ENCODE data around the gene NDUFA13.

The NDUFA13 gene

GRCh38 chr19:19513682-19514081 lies 2.3 kb upstream of the NDUFA13 start:
- DNase-seq = no peak

GRCh38 chr19:19514215-19514657 lies 1.8 kb upstream of the NDUFA13 start:
- DNase-seq = no peak

- no peak for DNase-seq
Measured at GRCh38 chr19:19514881-19515641, 964 bp upstream of the NDUFA13 start, which contains the start of gene TSSK6. Gene TSSK6 (minus strand): TSS chr19:19515548. CDS start chr19:19515427, 121 bp downstream.

- DNase-seq = no peak
Measured at GRCh38 chr19:19517235-19517619, 1.2 kb downstream of the NDUFA13 start.

GRCh38 chr19:19520989-19521388 lies 5.0 kb downstream of the NDUFA13 start:
- DNase-seq = no peak

GRCh38 chr19:19523177-19523576 lies 7.2 kb downstream of the NDUFA13 start:
- no peak for DNase-seq

- DNase-seq = no peak
Measured at GRCh38 chr19:19524053-19524452, 8.0 kb downstream of the NDUFA13 start.

- DNase-seq = no peak
Measured at GRCh38 chr19:19525611-19526380, 9.8 kb downstream of the NDUFA13 start.

- no peak for DNase-seq
Measured at GRCh38 chr19:19526581-19527370, 10.8 kb downstream of the NDUFA13 start.

GRCh38 chr19:19527371-19527656 lies 11.3 kb downstream of the NDUFA13 start:
- DNase-seq = no peak

GRCh38 chr19:19527674-19528625 lies 11.9 kb downstream of the NDUFA13 start:
- no peak for DNase-seq

- DNase-seq = peak; percentile 82
Measured at GRCh38 chr19:19528721-19529490, 12.9 kb downstream of the NDUFA13 start, which contains the start of gene YJEFN3. Gene YJEFN3 (plus strand): TSS chr19:19528911. CDS start chr19:19528933, 22 bp downstream.

GRCh38 chr19:19529783-19530422 lies 13.9 kb downstream of the NDUFA13 start:
- no peak for DNase-seq

- no peak for DNase-seq
Measured at GRCh38 chr19:19530423-19530804, 14.4 kb downstream of the NDUFA13 start.

GRCh38 chr19:19530889-19531288 lies 14.9 kb downstream of the NDUFA13 start:
- no peak for DNase-seq

GRCh38 chr19:19531951-19532805 lies 16.2 kb downstream of the NDUFA13 start:
- DNase-seq = peak; percentile 39

GRCh38 chr19:19532806-19533701 lies 17.0 kb downstream of the NDUFA13 start:
- DNase-seq = no peak

GRCh38 chr19:19533841-19534240 lies 17.8 kb downstream of the NDUFA13 start:
- no peak for DNase-seq
